Measurements from ENCODE around the gene TRIO.
A peak's percentile ranks its signal among the peaks of the same experiment; 100 is the strongest.

Gene TRIO

DNA sequence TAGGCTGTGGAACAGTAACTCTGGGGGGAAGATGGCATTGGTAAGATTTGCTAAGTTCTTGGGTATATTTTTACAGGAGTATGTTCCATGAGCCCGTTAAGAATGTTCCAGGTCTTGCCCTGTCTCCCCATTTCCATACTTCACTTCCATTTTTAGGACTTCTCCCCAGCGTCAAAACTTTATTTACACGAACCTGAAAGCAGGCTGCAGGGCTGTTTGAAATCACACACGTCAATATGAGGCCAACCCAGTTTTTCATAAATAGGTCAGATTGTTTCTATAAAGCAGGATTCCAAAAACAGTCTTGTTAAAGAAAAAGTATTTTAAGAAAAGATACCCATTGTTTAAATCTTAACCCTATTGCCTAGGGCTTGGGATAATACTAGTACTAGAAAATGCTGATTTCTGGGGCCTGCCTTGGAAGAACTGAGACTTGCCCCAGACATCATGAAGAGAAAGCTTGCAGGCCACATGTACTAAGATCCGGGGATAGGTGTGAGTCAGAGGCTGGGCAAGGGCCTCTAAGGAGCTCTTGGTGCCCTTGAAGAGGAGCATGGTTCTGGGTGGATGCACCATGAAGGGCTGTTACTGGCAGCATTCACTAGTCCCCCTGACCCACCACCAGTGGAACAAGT is 24.2 kb downstream of the TRIO start:
- Histone ChIP-seq H2BK5ac (ENCODE audit: low read length) (no peak overlapping the region), H3K79me1 (ENCODE audit: low read length) (peaks cover 24% of the 10 kb centered on the region), H3K18ac (ENCODE audit: low read length) (peak overlapping the region; percentile 45), H3K4ac (ENCODE audit: low read depth, low read length) (no peak overlapping the region), H3K23ac (ENCODE audit: low read length) (no peak overlapping the region), H2BK15ac (replicated peaks; ENCODE audit: low read depth) (no peak overlapping the region), H3K27ac (ENCODE audit: low read depth, low read length) (no peak overlapping the region), H4K8ac (ENCODE audit: low read depth, low read length) (no peak overlapping the region), H2BK120ac (ENCODE audit: low read depth, low read length) (no peak overlapping the region), H3K4me3 (ENCODE audit: low read length) (no peak overlapping the region), H3K9ac (ENCODE audit: low read length) (no peak overlapping the region), H3K27me3 (ENCODE audit: insufficient read depth, low read length, poor library complexity) (no peaks in the 10 kb centered on the region), H3K56ac (ENCODE audit: low read length) (no peak overlapping the region), H4K5ac (ENCODE audit: low read length) (no peak overlapping the region), H3K79me2 (ENCODE audit: control insufficient read depth, insufficient read depth, low read length) (peaks cover 91% of the 10 kb centered on the region), H3K4me2 (ENCODE audit: low read length) (no peak overlapping the region), H2AK5ac (ENCODE audit: low read length) (no peak overlapping the region), H3K36me3 (ENCODE audit: control insufficient read depth, insufficient read depth, low read length) (no peaks in the 10 kb centered on the region), H3K4me1 (ENCODE audit: control insufficient read depth, low read depth, low read length) (peaks cover 35% of the 10 kb centered on the region)
- no peak for DNase-seq
- no CpG with 5 or more reads among the region's 5 CpGs for WGBS (ENCODE audit: extremely low coverage, insufficient coverage, low lambda C conversion rate)

DNA sequence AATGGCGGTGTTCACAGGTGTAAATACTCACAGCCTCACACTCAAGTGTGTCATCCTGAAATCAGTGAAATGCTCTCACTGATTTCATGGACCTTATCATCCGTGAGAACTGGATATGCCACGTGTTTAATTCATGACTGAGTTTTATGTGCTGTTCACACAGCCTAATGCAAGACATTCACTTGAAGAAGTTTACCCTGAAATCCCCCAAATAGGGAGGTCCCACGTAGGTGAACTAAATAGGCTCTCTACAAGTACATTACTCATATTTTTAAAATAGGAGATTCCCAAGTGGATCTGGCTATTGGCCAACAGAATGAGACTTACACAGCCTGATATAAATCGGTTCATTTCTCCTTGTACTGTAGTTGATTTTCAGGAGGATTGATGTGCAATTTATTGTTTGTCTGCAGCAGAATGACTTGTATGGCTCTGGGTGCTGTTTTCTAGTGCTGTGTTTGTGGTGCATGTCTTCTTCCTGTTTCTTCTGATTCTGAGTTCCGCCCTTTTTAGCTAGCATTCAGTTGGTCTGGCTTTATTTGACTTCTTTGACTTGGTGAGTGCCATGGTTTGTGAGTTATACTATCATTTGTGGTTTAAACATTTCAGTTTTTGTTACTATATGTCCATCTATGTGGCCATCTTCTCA is 25.1 kb downstream of the TRIO start:
- Histone ChIP-seq H3K9ac (ENCODE audit: low read length) (no peak overlapping the region), H3K27ac (ENCODE audit: low read depth, low read length) (no peak overlapping the region), H3K23ac (ENCODE audit: low read length) (no peak overlapping the region), H3K4me2 (ENCODE audit: low read length) (no peak overlapping the region), H2BK15ac (replicated peaks; ENCODE audit: low read depth) (no peak overlapping the region), H4K8ac (ENCODE audit: low read depth, low read length) (no peak overlapping the region), H4K5ac (ENCODE audit: low read length) (no peak overlapping the region), H3K79me2 (ENCODE audit: control insufficient read depth, insufficient read depth, low read length) (peaks cover 92% of the 10 kb centered on the region), H3K56ac (ENCODE audit: low read length) (no peak overlapping the region), H3K4me3 (ENCODE audit: low read length) (no peak overlapping the region), H2BK120ac (ENCODE audit: low read depth, low read length) (no peak overlapping the region), H2BK5ac (ENCODE audit: low read length) (no peak overlapping the region), H3K18ac (ENCODE audit: low read length) (no peak overlapping the region), H3K36me3 (ENCODE audit: control insufficient read depth, insufficient read depth, low read length) (no peaks in the 10 kb centered on the region), H2AK5ac (ENCODE audit: low read length) (no peak overlapping the region), H3K4ac (ENCODE audit: low read depth, low read length) (no peak overlapping the region), H3K4me1 (ENCODE audit: control insufficient read depth, low read depth, low read length) (peaks cover 35% of the 10 kb centered on the region), H3K79me1 (ENCODE audit: low read length) (peaks cover 23% of the 10 kb centered on the region), H3K27me3 (ENCODE audit: insufficient read depth, low read length, poor library complexity) (no peaks in the 10 kb centered on the region)
- no CpG with 5 or more reads among the region's 6 CpGs for WGBS (ENCODE audit: extremely low coverage, insufficient coverage, low lambda C conversion rate)
- DNase-seq, result no peak

DNA sequence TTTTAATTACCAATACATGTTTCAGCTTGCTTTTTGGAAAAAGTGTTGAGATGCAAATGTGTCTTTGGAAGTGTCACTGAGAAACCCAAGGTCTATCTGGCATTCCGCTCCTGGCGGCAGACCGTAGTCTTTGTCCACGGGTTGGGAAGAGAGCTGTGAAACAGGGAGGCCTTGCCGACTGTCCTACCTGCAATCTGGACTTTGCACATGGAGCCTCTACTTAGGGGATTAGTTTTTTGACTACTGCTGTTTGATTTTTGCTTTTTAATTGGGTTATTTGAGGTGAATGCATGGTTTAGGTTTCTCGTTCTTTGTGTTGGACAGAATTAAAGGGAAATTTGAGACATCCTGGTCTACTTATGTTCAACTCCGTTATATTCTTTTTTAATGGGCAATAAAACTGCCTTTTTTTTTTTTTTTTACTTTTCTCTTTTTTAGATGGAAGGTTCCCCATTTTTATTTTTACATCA is 25.7 kb downstream of the TRIO start:
- Histone ChIP-seq H3K79me2 (ENCODE audit: control insufficient read depth, insufficient read depth, low read length) (peaks cover 93% of the 10 kb centered on the region), H3K18ac (ENCODE audit: low read length) (peak overlapping the region; percentile 61), H3K9ac (ENCODE audit: low read length) (no peak overlapping the region), H2BK15ac (replicated peaks; ENCODE audit: low read depth) (no peak overlapping the region), H3K4me1 (ENCODE audit: control insufficient read depth, low read depth, low read length) (peaks cover 37% of the 10 kb centered on the region), H4K8ac (ENCODE audit: low read depth, low read length) (no peak overlapping the region), H4K5ac (ENCODE audit: low read length) (no peak overlapping the region), H3K4me3 (ENCODE audit: low read length) (no peak overlapping the region), H3K27ac (ENCODE audit: low read depth, low read length) (no peak overlapping the region), H3K56ac (ENCODE audit: low read length) (no peak overlapping the region), H2BK120ac (ENCODE audit: low read depth, low read length) (no peak overlapping the region), H3K4ac (ENCODE audit: low read depth, low read length) (no peak overlapping the region), H3K36me3 (ENCODE audit: control insufficient read depth, insufficient read depth, low read length) (no peaks in the 10 kb centered on the region), H3K27me3 (ENCODE audit: insufficient read depth, low read length, poor library complexity) (no peaks in the 10 kb centered on the region), H3K23ac (ENCODE audit: low read length) (no peak overlapping the region), H2BK5ac (ENCODE audit: low read length) (no peak overlapping the region), H3K4me2 (ENCODE audit: low read length) (no peak overlapping the region), H3K79me1 (ENCODE audit: low read length) (peaks cover 22% of the 10 kb centered on the region), H2AK5ac (ENCODE audit: low read length) (no peak overlapping the region)
- DNase-seq, result no peak
- no CpG with 5 or more reads among the region's 7 CpGs for WGBS (ENCODE audit: extremely low coverage, insufficient coverage, low lambda C conversion rate)

DNA sequence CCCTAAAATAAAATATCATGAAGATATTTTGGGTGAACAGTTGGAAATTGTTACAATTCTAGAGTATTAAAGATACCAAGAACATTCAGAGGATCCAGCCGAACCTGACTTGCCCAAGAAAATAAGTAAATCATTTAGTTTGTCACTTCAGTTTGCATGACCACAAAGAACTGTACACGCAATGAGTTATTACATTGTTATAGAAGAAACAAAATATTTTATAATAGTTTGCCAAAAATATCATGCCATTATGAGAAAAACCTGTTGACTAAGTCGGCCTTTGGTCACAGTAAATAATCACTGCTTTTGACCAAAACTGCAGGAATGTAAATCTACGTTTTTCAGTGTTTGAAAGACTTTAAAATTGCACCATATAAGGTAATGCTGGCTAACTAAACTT is 27.9 kb downstream of the TRIO start:
- no peak for DNase-seq
- Histone ChIP-seq H3K79me1 (ENCODE audit: low read length) (peaks cover 14% of the 10 kb centered on the region), H3K4me3 (ENCODE audit: low read length) (no peak overlapping the region)

DNA sequence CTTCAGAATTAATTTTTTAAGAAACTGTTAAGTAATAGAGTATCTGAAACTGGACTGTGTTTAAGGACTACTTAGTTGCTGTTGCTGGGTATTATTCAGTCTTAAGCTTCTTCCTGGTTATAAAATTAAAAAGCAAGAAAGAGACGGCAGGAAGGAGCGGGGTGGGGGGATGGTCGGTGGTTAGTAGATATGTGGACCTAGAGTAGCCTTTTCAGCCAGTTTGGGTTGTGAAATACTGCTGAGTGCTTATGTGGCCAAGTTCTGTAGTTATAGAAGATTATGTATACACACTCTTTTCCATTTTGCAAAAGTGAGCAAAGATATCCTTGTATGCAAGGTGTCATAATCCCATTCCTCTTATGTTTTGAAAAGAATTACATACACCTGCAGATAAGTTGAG is 28.5 kb downstream of the TRIO start:
- H3K27me3 ChIP-seq (ENCODE audit: insufficient read depth, low read length, poor library complexity), result no peaks in the 10 kb centered on the region
- H3K36me3 ChIP-seq (ENCODE audit: control insufficient read depth, insufficient read depth, low read length), result no peaks in the 10 kb centered on the region
- H3K4me1 ChIP-seq (ENCODE audit: control insufficient read depth, low read depth, low read length), result peaks cover 35% of the 10 kb centered on the region
- H3K4ac ChIP-seq (ENCODE audit: low read depth, low read length), result no peak overlapping the region
- H3K79me1 ChIP-seq (ENCODE audit: low read length), result peaks cover 11% of the 10 kb centered on the region
- H4K5ac ChIP-seq (ENCODE audit: low read length), result no peak overlapping the region
- H2BK120ac ChIP-seq (ENCODE audit: low read depth, low read length), result no peak overlapping the region
- no peak for DNase-seq
- peak overlapping the region; percentile 80 for H3K18ac ChIP-seq (ENCODE audit: low read length)
- H3K79me2 ChIP-seq (ENCODE audit: control insufficient read depth, insufficient read depth, low read length), result peaks cover 88% of the 10 kb centered on the region
- WGBS (ENCODE audit: extremely low coverage, insufficient coverage, low lambda C conversion rate), result no CpG with 5 or more reads among the region's 3 CpGs
- no peak overlapping the region for H3K23ac ChIP-seq (ENCODE audit: low read length)
- H2BK5ac ChIP-seq (ENCODE audit: low read length), result no peak overlapping the region
- no peak overlapping the region for H3K4me3 ChIP-seq (ENCODE audit: low read length)
- H3K9ac ChIP-seq (ENCODE audit: low read length), result no peak overlapping the region
- no peak overlapping the region for H3K56ac ChIP-seq (ENCODE audit: low read length)
- H3K27ac ChIP-seq (ENCODE audit: low read depth, low read length), result no peak overlapping the region
- H3K4me2 ChIP-seq (ENCODE audit: low read length), result no peak overlapping the region
- no peak overlapping the region for H2BK15ac ChIP-seq (replicated peaks; ENCODE audit: low read depth)
- no peak overlapping the region for H4K8ac ChIP-seq (ENCODE audit: low read depth, low read length)
- no peak overlapping the region for H2AK5ac ChIP-seq (ENCODE audit: low read length)

More for the DNA sequence above, 27.9 kb downstream of the TRIO start:
- no peak overlapping the region for H4K5ac ChIP-seq (ENCODE audit: low read length)
- no peak overlapping the region for H2AK5ac ChIP-seq (ENCODE audit: low read length)
- no peak overlapping the region for H3K18ac ChIP-seq (ENCODE audit: low read length)
- H2BK120ac ChIP-seq (ENCODE audit: low read depth, low read length), result no peak overlapping the region
- no CpG with 5 or more reads among the region's 4 CpGs for WGBS (ENCODE audit: extremely low coverage, insufficient coverage, low lambda C conversion rate)
- no peak overlapping the region for H4K8ac ChIP-seq (ENCODE audit: low read depth, low read length)
- no peaks in the 10 kb centered on the region for H3K36me3 ChIP-seq (ENCODE audit: control insufficient read depth, insufficient read depth, low read length)
- H3K4me2 ChIP-seq (ENCODE audit: low read length), result no peak overlapping the region
- H3K4ac ChIP-seq (ENCODE audit: low read depth, low read length), result no peak overlapping the region
- peaks cover 89% of the 10 kb centered on the region for H3K79me2 ChIP-seq (ENCODE audit: control insufficient read depth, insufficient read depth, low read length)
- H2BK5ac ChIP-seq (ENCODE audit: low read length), result no peak overlapping the region
- no peak overlapping the region for H2BK15ac ChIP-seq (replicated peaks; ENCODE audit: low read depth)
- no peak overlapping the region for H3K9ac ChIP-seq (ENCODE audit: low read length)
- no peak overlapping the region for H3K56ac ChIP-seq (ENCODE audit: low read length)
- peaks cover 38% of the 10 kb centered on the region for H3K4me1 ChIP-seq (ENCODE audit: control insufficient read depth, low read depth, low read length)
- no peak overlapping the region for H3K23ac ChIP-seq (ENCODE audit: low read length)
- no peaks in the 10 kb centered on the region for H3K27me3 ChIP-seq (ENCODE audit: insufficient read depth, low read length, poor library complexity)
- H3K27ac ChIP-seq (ENCODE audit: low read depth, low read length), result no peak overlapping the region
